Mononuclear cell (primary cell): ENCODE results near the gene ALG9. TPM values are rescaled to one million over a fixed set of nuclear protein-coding genes. Genes with fewer than 3 reads are reported as not detected.

ENCODE experiments used
- H3K27me3 ChIP-seq: 2 replicates; pipeline ENCODE4 v1.6.0; 2011; ENCODE audit warnings: low read length, control low read depth; ENCODE audit not compliant: insufficient read depth
- H3K4me1 ChIP-seq: 2 replicates; pipeline ENCODE4 v1.5.1; 2011; ENCODE audit warnings: mild to moderate bottlenecking, low read length, control low read depth; ENCODE audit not compliant: insufficient read depth
- H3K4me3 ChIP-seq: 2 replicates; pipeline ENCODE4 v1.5.1; 2011; ENCODE audit warnings: mild to moderate bottlenecking, low read length, moderate library complexity
- H3K9me3 ChIP-seq: 2 replicates; pipeline ENCODE4 v1.5.1; 2011; ENCODE audit warnings: low read depth, mild to moderate bottlenecking, control low read depth, low read length
- total RNA-seq: library from RNA; depleted of rRNA; stranded (reverse); fragments of >200 nt; gene quantifications from one replicate; pipeline ENCODE4 v1.2.3, GENCODE V29; 2012

ALG9 gene
- total RNA-seq, 1 donor, result 23.7 TPM

GRCh38 chr11:111762981-111763643 lies 108.3 kb downstream of the ALG9 start:
- no peak overlapping the region for H3K4me3 ChIP-seq
- H3K4me1 ChIP-seq, result peaks cover 31% of the 10 kb centered on the region
- H3K9me3 ChIP-seq, result no peaks in the 10 kb centered on the region
- H3K27me3 ChIP-seq, result no peaks in the 10 kb centered on the region

- no peaks in the 10 kb centered on the region for H3K9me3 ChIP-seq
- H3K4me1 ChIP-seq, result peaks cover 31% of the 10 kb centered on the region
- no peaks in the 10 kb centered on the region for H3K27me3 ChIP-seq
- no peak overlapping the region for H3K4me3 ChIP-seq
Measured at GRCh38 chr11:111762526-111762925, 108.9 kb downstream of the ALG9 start.

GRCh38 chr11:111761036-111761435 lies 110.3 kb downstream of the ALG9 start:
- H3K4me3 ChIP-seq, result no peak overlapping the region
- no peaks in the 10 kb centered on the region for H3K9me3 ChIP-seq
- no peaks in the 10 kb centered on the region for H3K27me3 ChIP-seq
- peaks cover 20% of the 10 kb centered on the region for H3K4me1 ChIP-seq

- Histone ChIP-seq H3K4me3 (no peak overlapping the region), H3K9me3 (no peaks in the 10 kb centered on the region), H3K4me1 (peaks cover 13% of the 10 kb centered on the region), H3K27me3 (no peaks in the 10 kb centered on the region)
Measured at GRCh38 chr11:111759778-111760407, 111.5 kb downstream of the ALG9 start.

- Histone ChIP-seq H3K27me3 (no peaks in the 10 kb centered on the region), H3K9me3 (no peaks in the 10 kb centered on the region), H3K4me3 (no peak overlapping the region), H3K4me1 (peaks cover 9% of the 10 kb centered on the region)
Measured at GRCh38 chr11:111759376-111759775, 112.0 kb downstream of the ALG9 start.

GRCh38 chr11:111756097-111756496 lies 115.3 kb downstream of the ALG9 start:
- Histone ChIP-seq H3K4me3 (no peak overlapping the region), H3K27me3 (no peaks in the 10 kb centered on the region), H3K9me3 (no peaks in the 10 kb centered on the region), H3K4me1 (no peaks in the 10 kb centered on the region)

GRCh38 chr11:111749646-111750045 lies 121.7 kb downstream of the ALG9 start:
- H3K9me3 ChIP-seq, result no peaks in the 10 kb centered on the region
- no peak overlapping the region for H3K4me3 ChIP-seq
- H3K4me1 ChIP-seq, result no peaks in the 10 kb centered on the region
- no peaks in the 10 kb centered on the region for H3K27me3 ChIP-seq

GRCh38 chr11:111748035-111748804 lies 123.2 kb downstream of the ALG9 start:
- no peak overlapping the region for H3K4me3 ChIP-seq
- H3K27me3 ChIP-seq, result no peaks in the 10 kb centered on the region
- no peaks in the 10 kb centered on the region for H3K9me3 ChIP-seq
- H3K4me1 ChIP-seq, result no peaks in the 10 kb centered on the region

GRCh38 chr11:111745719-111746504 lies 125.5 kb downstream of the ALG9 start:
- H3K9me3 ChIP-seq, result no peaks in the 10 kb centered on the region
- no peak overlapping the region for H3K4me3 ChIP-seq
- no peaks in the 10 kb centered on the region for H3K27me3 ChIP-seq

GRCh38 chr11:111743700-111744099 lies 127.7 kb downstream of the ALG9 start:
- H3K27me3 ChIP-seq, result no peaks in the 10 kb centered on the region
- no peaks in the 10 kb centered on the region for H3K9me3 ChIP-seq
- no peak overlapping the region for H3K4me3 ChIP-seq
- H3K4me1 ChIP-seq, result no peaks in the 10 kb centered on the region

More at GRCh38 chr11:111745719-111746504, 125.5 kb downstream of the ALG9 start:
- no peaks in the 10 kb centered on the region for H3K4me1 ChIP-seq

GRCh38 chr11:111741751-111742150 lies 129.6 kb downstream of the ALG9 start:
- Histone ChIP-seq H3K4me3 (no peak overlapping the region), H3K9me3 (no peaks in the 10 kb centered on the region), H3K27me3 (no peaks in the 10 kb centered on the region), H3K4me1 (no peaks in the 10 kb centered on the region)

- H3K4me3 ChIP-seq, result no peak overlapping the region
Measured at GRCh38 chr11:111739299-111739698, 132.1 kb downstream of the ALG9 start.

GRCh38 chr11:111737444-111738210 lies 133.8 kb downstream of the ALG9 start:
- Histone ChIP-seq H3K4me3 (no peak overlapping the region), H3K4me1 (no peaks in the 10 kb centered on the region), H3K9me3 (no peaks in the 10 kb centered on the region), H3K27me3 (no peaks in the 10 kb centered on the region)

More at GRCh38 chr11:111739299-111739698, 132.1 kb downstream of the ALG9 start:
- no peaks in the 10 kb centered on the region for H3K9me3 ChIP-seq
- H3K27me3 ChIP-seq, result no peaks in the 10 kb centered on the region
- no peaks in the 10 kb centered on the region for H3K4me1 ChIP-seq
